Fibroblast of the aortic adventitia (primary cell): ENCODE data around the gene BHLHE23. TPM values are rescaled to one million over a fixed set of nuclear protein-coding genes. Genes with fewer than 3 reads are reported as not detected.

Experiments
- DNase-seq: peaks from one replicate; pipeline ENCODE4 v3.0.0-alpha.2; 2010; ENCODE audit warnings: low read depth
- H3K4me3 ChIP-seq: 2 replicates; pipeline ENCODE4 v1.5.1; 2011; ENCODE audit warnings: low read depth, mild to moderate bottlenecking, control low read depth, low read length, moderate library complexity
- CTCF ChIP-seq: IDR thresholded peaks from 2 replicates; pipeline ENCODE4 v1.5.1; 2011; ENCODE audit warnings: mild to moderate bottlenecking, low read length, control low read depth, inconsistent platforms; ENCODE audit not compliant: insufficient read depth
- total RNA-seq: library from RNA; depleted of rRNA; stranded (reverse); fragments of >200 nt; gene quantifications from 2 replicates; pipeline ENCODE4 v1.2.3, GENCODE V29; 2012; ENCODE audit warnings: low replicate concordance

BHLHE23 gene
- total RNA-seq, 1 donor: not detected

- DNase-seq: no peak
- no peak for TF ChIP-seq CTCF
- H3K4me3 ChIP-seq: no peak overlapping the region
These were observed 38.2 kb downstream of the BHLHE23 start for GRCh38 chr20:62968378-62969178.

GRCh38 chr20:62967628-62968351 lies 39.0 kb downstream of the BHLHE23 start:
- DNase-seq: no peak
- no peak overlapping the region for H3K4me3 ChIP-seq
- no peak for TF ChIP-seq CTCF

- no peak overlapping the region for H3K4me3 ChIP-seq
- DNase-seq: no peak
- TF ChIP-seq CTCF: no peak
These were observed 39.6 kb downstream of the BHLHE23 start for GRCh38 chr20:62967149-62967501.

GRCh38 chr20:62966212-62967148 lies 40.3 kb downstream of the BHLHE23 start:
- H3K4me3 ChIP-seq: no peak overlapping the region
- DNase-seq: no peak
- TF ChIP-seq CTCF: no peak

- no peak overlapping the region for H3K4me3 ChIP-seq
- no peak for TF ChIP-seq CTCF
- DNase-seq: no peak
These were observed 41.4 kb downstream of the BHLHE23 start for GRCh38 chr20:62965363-62965771.

GRCh38 chr20:62964700-62965099 lies 42.1 kb downstream of the BHLHE23 start:
- H3K4me3 ChIP-seq: no peak overlapping the region
- TF ChIP-seq CTCF: no peak

More at GRCh38 chr20:62964700-62965099, 42.1 kb downstream of the BHLHE23 start:
- no peak for DNase-seq
